Type B pancreatic cell (in vitro differentiated cells): ENCODE data around the gene PRKAR1B. TPM values are rescaled to one million over a fixed set of nuclear protein-coding genes. Genes with fewer than 3 reads are reported as not detected.

Experiments
- DNase-seq: peaks from one replicate; pipeline ENCODE4 v3.0.0; 2021; ENCODE audit warnings: mixed read lengths; ENCODE audit not compliant: unreplicated experiment; ENCODE audit errors: extremely low spot score
- H3K27ac Mint-ChIP-seq: 2 replicates; pipeline ENCODE4 v1.8.0; 2021; ENCODE audit warnings: mild to moderate bottlenecking, mixed read lengths
- H3K27me3 Mint-ChIP-seq: 2 replicates; pipeline ENCODE4 v1.8.0; 2021; ENCODE audit warnings: mixed read lengths
- H3K36me3 Mint-ChIP-seq: 2 replicates; pipeline ENCODE4 v1.8.0; 2021; ENCODE audit warnings: mixed read lengths
- H3K4me1 Mint-ChIP-seq: one replicate; pipeline ENCODE4 v1.8.0; 2021; ENCODE audit warnings: mixed read lengths; ENCODE audit not compliant: unreplicated experiment
- H3K4me3 Mint-ChIP-seq: 2 replicates; pipeline ENCODE4 v1.8.0; 2021; ENCODE audit warnings: mild to moderate bottlenecking, mixed read lengths
- H3K9me3 Mint-ChIP-seq: 2 replicates; pipeline ENCODE4 v1.8.0; 2021; ENCODE audit warnings: mixed read lengths
- CTCF ChIP-seq: fragments of 200-600 bp; sonication (generic); conservative IDR thresholded peaks from 2 replicates; pipeline ENCODE4 v1.5.0; 2021; ENCODE audit warnings: antibody characterized with exemption, mild to moderate bottlenecking
- total RNA-seq: library from RNA; stranded (reverse); gene quantifications from 2 replicates; pipeline ENCODE4 v1.2.1, GENCODE V29; 2021; ENCODE audit warnings: low replicate concordance

PRKAR1B gene
- total RNA-seq, 1 donor from 2014 or later = 26.1 TPM

- peaks cover 16% of the 10 kb centered on the region for H3K36me3 Mint-ChIP-seq
- no peak for DNase-seq
- no peaks in the 10 kb centered on the region for H3K27me3 Mint-ChIP-seq
- no peak overlapping the region for H3K4me3 Mint-ChIP-seq
- no peak for TF ChIP-seq CTCF
- no peaks in the 10 kb centered on the region for H3K9me3 Mint-ChIP-seq
- H3K4me1 Mint-ChIP-seq = peaks cover 23% of the 10 kb centered on the region
- no peak overlapping the region for H3K27ac Mint-ChIP-seq
Observed at GRCh38 chr7:501526-501925, 225.6 kb downstream of the PRKAR1B start.

- no peak for DNase-seq
Observed at GRCh38 chr7:500521-501420, 226.3 kb downstream of the PRKAR1B start.

GRCh38 chr7:499853-500485, 227.1 kb downstream of the PRKAR1B start:
- H3K27ac Mint-ChIP-seq = no peak overlapping the region

More at GRCh38 chr7:500521-501420, 226.3 kb downstream of the PRKAR1B start:
- Mint-ChIP-seq H3K36me3 (peaks cover 16% of the 10 kb centered on the region), H3K27me3 (no peaks in the 10 kb centered on the region), H3K4me1 (peaks cover 23% of the 10 kb centered on the region), H3K4me3 (no peak overlapping the region), H3K9me3 (no peaks in the 10 kb centered on the region), H3K27ac (no peak overlapping the region)
- no peak for TF ChIP-seq CTCF

More at GRCh38 chr7:499853-500485, 227.1 kb downstream of the PRKAR1B start:
- Mint-ChIP-seq H3K9me3 (no peaks in the 10 kb centered on the region), H3K36me3 (peaks cover 13% of the 10 kb centered on the region), H3K4me1 (peaks cover 17% of the 10 kb centered on the region), H3K27me3 (no peaks in the 10 kb centered on the region), H3K4me3 (no peak overlapping the region)
- no peak for TF ChIP-seq CTCF
- DNase-seq = no peak

Other genes with a start within 250 kb of the PRKAR1B start
- 28.1 and 49.7 TPM in 2 replicates for gene PDGFA, start 207.4 kb downstream of the PRKAR1B start, total RNA-seq
- 42.4 and 45.6 TPM in 2 replicates for gene DNAAF5, start 582 bp downstream of the PRKAR1B start, total RNA-seq
- gene SUN1, start 105.2 kb upstream of the PRKAR1B start, total RNA-seq = 121 and 146 TPM in 2 replicates
- gene GET4, start 149.3 kb upstream of the PRKAR1B start, total RNA-seq = 46.3 and 50.0 TPM in 2 replicates
- 15.7 and 18.1 TPM in 2 replicates for gene ADAP1, start 227.4 kb upstream of the PRKAR1B start, total RNA-seq
- 14.8 and 15.4 TPM in 2 replicates for gene COX19, start 248.3 kb upstream of the PRKAR1B start, total RNA-seq